GM23338 (cell line): ENCODE results near the gene TNFSF9. TPM values are rescaled to one million over a fixed set of nuclear protein-coding genes. Genes with fewer than 3 reads are reported as not detected.

Experiments
- ATAC-seq: fragments of 200-7000 bp; cut with Tn5 transposase; 3 replicates; pipeline ENCODE4 v1.9.1; 2020
- DNase-seq: peaks from one replicate; pipeline ENCODE4 v3.0.0-alpha.2; 2015; ENCODE audit warnings: low spot score
- H2AFZ ChIP-seq: fragments of 200-600 bp; sonication (generic); 2 replicates; pipeline ENCODE4 v1.8.0; 2016; ENCODE audit warnings: antibody characterized with exemption, mild to moderate bottlenecking, moderate library complexity
- H3F3A ChIP-seq: fragments of 200-600 bp; sonication (generic); replicated peaks from 2 replicates; pipeline ENCODE4 v1.8.0; 2017; ENCODE audit warnings: antibody characterized with exemption, mixed run types, low read depth
- H3K27ac ChIP-seq: fragments of 200-600 bp; sonication (generic); 2 replicates; pipeline ENCODE4 v1.6.1; 2016; ENCODE audit warnings: low read depth
- H3K27me3 ChIP-seq: fragments of 200-600 bp; sonication (generic); 2 replicates; pipeline ENCODE4 v1.8.0; 2016; ENCODE audit warnings: mild to moderate bottlenecking, mixed run types, moderate library complexity; ENCODE audit not compliant: insufficient read depth
- H3K36me3 ChIP-seq: fragments of 200-600 bp; sonication (generic); 2 replicates; pipeline ENCODE4 v1.8.0; 2016; ENCODE audit warnings: mild to moderate bottlenecking; ENCODE audit not compliant: insufficient read depth
- H3K4me1 ChIP-seq: fragments of 200-600 bp; sonication (generic); 2 replicates; pipeline ENCODE4 v1.8.0; 2016; ENCODE audit warnings: mild to moderate bottlenecking, moderate library complexity; ENCODE audit not compliant: insufficient read depth
- H3K4me2 ChIP-seq: fragments of 200-600 bp; sonication (generic); 2 replicates; pipeline ENCODE4 v1.7.1; 2017; ENCODE audit warnings: mixed run types
- H3K4me3 ChIP-seq: fragments of 200-600 bp; sonication (generic); 2 replicates; pipeline ENCODE4 v1.6.1; 2016; ENCODE audit warnings: mixed run types
- H3K79me2 ChIP-seq: fragments of 200-600 bp; sonication (generic); replicated peaks from 2 replicates; pipeline ENCODE4 v1.8.0; 2017; ENCODE audit warnings: mild to moderate bottlenecking; ENCODE audit not compliant: insufficient read depth
- H3K9me2 ChIP-seq: fragments of 200-600 bp; sonication (generic); 2 replicates; pipeline ENCODE4 v1.8.0; 2017; ENCODE audit not compliant: insufficient read depth
- H4K20me1 ChIP-seq: fragments of 200-600 bp; sonication (generic); replicated peaks from 2 replicates; pipeline ENCODE4 v1.8.0; 2017; ENCODE audit warnings: mild to moderate bottlenecking; ENCODE audit not compliant: insufficient read depth
- H3K27ac Mint-ChIP-seq: 2 replicates; pipeline ENCODE4 v1.8.0; 2020; ENCODE audit warnings: inconsistent platforms, mild to moderate bottlenecking, moderate library complexity, mixed read lengths
- H3K27me3 Mint-ChIP-seq: 3 replicates; pipeline ENCODE4 v1.8.0; 2022; ENCODE audit warnings: low read depth, mild to moderate bottlenecking, moderate library complexity, mixed read lengths, inconsistent platforms; ENCODE audit not compliant: insufficient read depth, poor library complexity
- H3K36me3 Mint-ChIP-seq: 3 replicates; pipeline ENCODE4 v1.8.0; 2021; ENCODE audit warnings: low read depth, mild to moderate bottlenecking, inconsistent platforms, moderate library complexity, mixed read lengths
- H3K4me1 Mint-ChIP-seq: 3 replicates; pipeline ENCODE4 v1.8.0; 2020; ENCODE audit warnings: mild to moderate bottlenecking, inconsistent platforms, mixed read lengths
- H3K4me3 Mint-ChIP-seq: 3 replicates; pipeline ENCODE4 v1.8.0; 2021; ENCODE audit warnings: moderate library complexity, mild to moderate bottlenecking, inconsistent platforms, mixed read lengths
- H3K9me3 Mint-ChIP-seq: 3 replicates; pipeline ENCODE4 v1.8.0; 2020; ENCODE audit warnings: moderate library complexity, mild to moderate bottlenecking, inconsistent platforms, mixed read lengths
- CTCF ChIP-seq, 2 experiments: fragments of 200-600 bp in 1 of 2; sonication (generic) in 1 of 2; conservative IDR thresholded peaks; 2 replicates each; pipeline versions ENCODE4 v1.5.1 to v1.6.1; 2016 to 2017; ENCODE audit warnings: antibody characterized with exemption in 2 of 2, low read depth in 2 of 2, mild to moderate bottlenecking in 2 of 2, moderate library complexity in 1 of 2
- EZH2 ChIP-seq: fragments of 200-600 bp; sonication (generic); IDR thresholded peaks from one replicate; pipeline ENCODE4 v1.8.0; 2017; ENCODE audit warnings: antibody characterized with exemption, mild to moderate bottlenecking, low read depth; ENCODE audit not compliant: unreplicated experiment
- EZH2phosphoT487 ChIP-seq: fragments of 200-600 bp; sonication (generic); IDR thresholded peaks from one replicate; pipeline ENCODE4 v1.8.1; 2018; ENCODE audit warnings: antibody characterized with exemption; ENCODE audit not compliant: unreplicated experiment
- JUNB ChIP-seq: IDR thresholded peaks from one replicate; pipeline ENCODE4 v1.6.1; 2016; ENCODE audit warnings: antibody characterized with exemption; ENCODE audit not compliant: unreplicated experiment
- STAT1 ChIP-seq: IDR thresholded peaks from one replicate; pipeline ENCODE4 v1.6.1; 2016; ENCODE audit warnings: antibody characterized with exemption; ENCODE audit not compliant: unreplicated experiment
- ZNF114 ChIP-seq: fragments of 250-450 bp; sonication (Bioruptor Pico); IDR thresholded peaks from 2 replicates; pipeline ENCODE4 v1.5.0; 2020; ENCODE audit warnings: mild to moderate bottlenecking, moderate library complexity
- polyA plus RNA-seq: library from polyadenylated mRNA; unstranded; fragments of >200 nt; fragmentation: Nextera tagmentation; extraction: Ambion mirVana; gene quantifications from 2 replicates; pipeline ENCODE4 v1.2.1, GENCODE V29; 2016
- total RNA-seq: library from RNA; depleted of rRNA; stranded (reverse); fragments of >200 nt; shearing (Covaris generic); gene quantifications from 2 replicates; pipeline ENCODE4 v1.2.3, GENCODE V29; 2014
- TF ChIP-seq, protein P1 (sequence below): IDR thresholded peaks from one replicate; pipeline ENCODE4 v1.6.1; 2018; ENCODE audit warnings: antibody characterized with exemption; ENCODE audit not compliant: unreplicated experiment
- TF ChIP-seq, protein P2 (sequence below): IDR thresholded peaks from 2 replicates; pipeline ENCODE4 v1.6.1; 2016; ENCODE audit warnings: antibody characterized with exemption

The TNFSF9 gene
- total and polyA plus RNA-seq, 2 experiments from 2014 or later = 2.6 to 9.1 TPM

DNA sequence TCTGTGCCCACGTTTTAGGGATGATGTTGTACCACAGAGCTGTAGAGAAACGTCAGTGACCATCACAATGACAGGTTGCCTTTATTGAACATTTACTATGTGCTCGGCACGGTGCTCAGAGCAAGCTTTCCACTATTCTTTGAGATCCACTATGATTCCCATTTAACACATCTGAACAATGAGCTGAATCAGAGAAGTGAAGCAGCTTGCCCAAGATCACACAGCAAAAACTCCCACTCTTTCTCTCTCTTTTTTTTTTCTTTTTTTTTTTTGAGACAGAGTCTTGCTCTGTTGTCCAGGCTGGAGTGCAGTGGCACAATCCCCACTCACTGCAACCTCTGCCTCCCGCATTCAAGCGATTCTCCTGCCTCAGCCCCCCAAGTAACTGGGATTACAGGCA lies 8.1 kb upstream of the TNFSF9 start:
- no peak overlapping the region for H3K27ac Mint-ChIP-seq

GRCh38 chr19:6524311-6524710 lies 6.5 kb upstream of the TNFSF9 start:
- Mint-ChIP-seq H3K4me1 (peaks cover under 1% of the 10 kb centered on the region; the same call in 2 of the 3 replicates), H3K27me3 (peaks cover 2% of the 10 kb centered on the region), H3K27ac (no peak overlapping the region), H3K36me3 (peaks cover 2% of the 10 kb centered on the region; the same call in 2 of the 3 replicates), H3K9me3 (peaks cover 29% of the 10 kb centered on the region), H3K4me3 (no peak overlapping the region)
- Histone ChIP-seq H3K27ac (no peak overlapping the region), H4K20me1 (no peaks in the 10 kb centered on the region), H2AFZ (no peak overlapping the region), H3K79me2 (no peaks in the 10 kb centered on the region), H3K27me3 (0 out of 2 replicates have a peak, but pooled peaks cover under 1% of the 10 kb centered on the region), H3K4me1 (peaks cover 13% of the 10 kb centered on the region; the same call in 1 of the 2 replicates), H3K4me2 (no peak overlapping the region), H3F3A (no peaks in the 10 kb centered on the region), H3K4me3 (no peak overlapping the region), H3K9me2 (no peaks in the 10 kb centered on the region), H3K36me3 (no peaks in the 10 kb centered on the region)
- ATAC-seq (no peak), DNase-seq (no peak)
- TF ChIP-seq STAT1 (no peak), ZNF114 (CRISPR knock-in tag) (no peak), EZH2phosphoT487 (no peak), JUNB (no peak), EZH2 (no peak)
- TF ChIP-seq, protein P1, sequence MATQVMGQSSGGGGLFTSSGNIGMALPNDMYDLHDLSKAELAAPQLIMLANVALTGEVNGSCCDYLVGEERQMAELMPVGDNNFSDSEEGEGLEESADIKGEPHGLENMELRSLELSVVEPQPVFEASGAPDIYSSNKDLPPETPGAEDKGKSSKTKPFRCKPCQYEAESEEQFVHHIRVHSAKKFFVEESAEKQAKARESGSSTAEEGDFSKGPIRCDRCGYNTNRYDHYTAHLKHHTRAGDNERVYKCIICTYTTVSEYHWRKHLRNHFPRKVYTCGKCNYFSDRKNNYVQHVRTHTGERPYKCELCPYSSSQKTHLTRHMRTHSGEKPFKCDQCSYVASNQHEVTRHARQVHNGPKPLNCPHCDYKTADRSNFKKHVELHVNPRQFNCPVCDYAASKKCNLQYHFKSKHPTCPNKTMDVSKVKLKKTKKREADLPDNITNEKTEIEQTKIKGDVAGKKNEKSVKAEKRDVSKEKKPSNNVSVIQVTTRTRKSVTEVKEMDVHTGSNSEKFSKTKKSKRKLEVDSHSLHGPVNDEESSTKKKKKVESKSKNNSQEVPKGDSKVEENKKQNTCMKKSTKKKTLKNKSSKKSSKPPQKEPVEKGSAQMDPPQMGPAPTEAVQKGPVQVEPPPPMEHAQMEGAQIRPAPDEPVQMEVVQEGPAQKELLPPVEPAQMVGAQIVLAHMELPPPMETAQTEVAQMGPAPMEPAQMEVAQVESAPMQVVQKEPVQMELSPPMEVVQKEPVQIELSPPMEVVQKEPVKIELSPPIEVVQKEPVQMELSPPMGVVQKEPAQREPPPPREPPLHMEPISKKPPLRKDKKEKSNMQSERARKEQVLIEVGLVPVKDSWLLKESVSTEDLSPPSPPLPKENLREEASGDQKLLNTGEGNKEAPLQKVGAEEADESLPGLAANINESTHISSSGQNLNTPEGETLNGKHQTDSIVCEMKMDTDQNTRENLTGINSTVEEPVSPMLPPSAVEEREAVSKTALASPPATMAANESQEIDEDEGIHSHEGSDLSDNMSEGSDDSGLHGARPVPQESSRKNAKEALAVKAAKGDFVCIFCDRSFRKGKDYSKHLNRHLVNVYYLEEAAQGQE = no peak
- TF ChIP-seq, protein P2, sequence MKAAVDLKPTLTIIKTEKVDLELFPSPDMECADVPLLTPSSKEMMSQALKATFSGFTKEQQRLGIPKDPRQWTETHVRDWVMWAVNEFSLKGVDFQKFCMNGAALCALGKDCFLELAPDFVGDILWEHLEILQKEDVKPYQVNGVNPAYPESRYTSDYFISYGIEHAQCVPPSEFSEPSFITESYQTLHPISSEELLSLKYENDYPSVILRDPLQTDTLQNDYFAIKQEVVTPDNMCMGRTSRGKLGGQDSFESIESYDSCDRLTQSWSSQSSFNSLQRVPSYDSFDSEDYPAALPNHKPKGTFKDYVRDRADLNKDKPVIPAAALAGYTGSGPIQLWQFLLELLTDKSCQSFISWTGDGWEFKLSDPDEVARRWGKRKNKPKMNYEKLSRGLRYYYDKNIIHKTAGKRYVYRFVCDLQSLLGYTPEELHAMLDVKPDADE = no peak

More for the DNA sequence above, 8.1 kb upstream of the TNFSF9 start:
- no peaks in the 10 kb centered on the region for H3F3A ChIP-seq
- DNase-seq (no peak), ATAC-seq (no peak)
- H3K27me3 Mint-ChIP-seq = peaks cover 7% of the 10 kb centered on the region
- no peaks in the 10 kb centered on the region for H4K20me1 ChIP-seq
- H3K9me2 ChIP-seq = no peaks in the 10 kb centered on the region
- peak overlapping the region; percentile 80; the same call in 1 of the 2 replicates for H2AFZ ChIP-seq
- H3K36me3 Mint-ChIP-seq = peaks cover 2% of the 10 kb centered on the region; the same call in 2 of the 3 replicates
- H3K9me3 Mint-ChIP-seq = peaks cover 29% of the 10 kb centered on the region
- no peaks in the 10 kb centered on the region for H3K79me2 ChIP-seq
- no peak overlapping the region for H3K4me3 ChIP-seq
- no peak overlapping the region for H3K4me2 ChIP-seq
- H3K27me3 ChIP-seq = no peaks in the 10 kb centered on the region
- no peaks in the 10 kb centered on the region for H3K4me1 Mint-ChIP-seq
- TF ChIP-seq, protein P2 = no peak
- TF ChIP-seq STAT1 (no peak), CTCF (conservative IDR thresholded peaks at IDR 0.05; ENCODE audit: low read depth in 2 of 2) (no peak), EZH2phosphoT487 (no peak)
- H3K27ac ChIP-seq = no peak overlapping the region
- no peaks in the 10 kb centered on the region for H3K36me3 ChIP-seq
- H3K4me3 Mint-ChIP-seq = no peak overlapping the region
- H3K4me1 ChIP-seq = no peaks in the 10 kb centered on the region
